COLO829 (cell line): ENCODE measurements around the gene GSE1.
"Not testable (repeated sequence)": the region's sequence is repeated elsewhere in the genome, so short reads cannot be mapped to it uniquely, and the experiment has no call there.

Experiments
- DNase-seq: peaks from one replicate; pipeline ENCODE4 v3.0.0; 2012; ENCODE audit warnings: low spot score

The GSE1 gene

DNA sequence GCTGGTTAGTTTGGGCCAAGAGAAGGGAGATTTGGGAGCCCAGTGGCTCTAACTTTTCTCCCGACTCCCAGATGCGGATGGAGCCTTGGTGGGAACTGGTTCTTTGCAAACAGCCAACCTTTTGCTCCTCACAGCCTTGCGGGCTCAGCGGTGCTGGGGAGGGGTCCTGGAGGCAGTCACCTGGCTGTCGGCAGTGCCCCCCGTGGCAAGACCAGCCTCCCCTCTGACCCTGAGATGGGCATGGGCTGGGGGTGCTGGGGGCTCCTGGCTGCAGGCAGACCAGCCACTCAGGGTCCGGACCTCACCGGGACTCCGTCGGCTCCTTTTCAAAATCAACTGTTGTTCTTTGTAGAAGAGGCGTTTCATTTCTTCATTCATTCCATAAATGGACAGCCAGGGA, 21.7 kb upstream of the GSE1 start:
- no peak for DNase-seq

DNA sequence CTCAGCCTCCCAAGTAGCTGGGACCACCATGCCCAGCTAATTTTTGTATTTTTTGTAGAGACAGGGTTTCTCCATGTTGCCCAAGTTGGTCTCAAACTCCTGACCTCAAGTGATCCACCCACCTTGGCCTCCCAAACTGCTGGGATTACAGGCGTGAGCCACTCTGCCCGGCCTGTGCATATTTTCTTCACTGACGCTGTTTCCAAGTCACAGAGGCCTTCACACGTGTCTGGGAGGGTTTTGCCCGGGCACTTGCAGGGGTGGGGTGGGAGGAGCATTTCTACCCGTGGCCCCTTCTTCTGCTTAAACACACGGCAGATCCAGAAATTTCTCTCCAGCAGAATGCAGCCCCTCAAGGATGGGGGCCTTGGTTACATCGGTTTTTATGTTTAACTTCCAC, 20.8 kb upstream of the GSE1 start:
- not testable (repeated sequence) for DNase-seq

DNA sequence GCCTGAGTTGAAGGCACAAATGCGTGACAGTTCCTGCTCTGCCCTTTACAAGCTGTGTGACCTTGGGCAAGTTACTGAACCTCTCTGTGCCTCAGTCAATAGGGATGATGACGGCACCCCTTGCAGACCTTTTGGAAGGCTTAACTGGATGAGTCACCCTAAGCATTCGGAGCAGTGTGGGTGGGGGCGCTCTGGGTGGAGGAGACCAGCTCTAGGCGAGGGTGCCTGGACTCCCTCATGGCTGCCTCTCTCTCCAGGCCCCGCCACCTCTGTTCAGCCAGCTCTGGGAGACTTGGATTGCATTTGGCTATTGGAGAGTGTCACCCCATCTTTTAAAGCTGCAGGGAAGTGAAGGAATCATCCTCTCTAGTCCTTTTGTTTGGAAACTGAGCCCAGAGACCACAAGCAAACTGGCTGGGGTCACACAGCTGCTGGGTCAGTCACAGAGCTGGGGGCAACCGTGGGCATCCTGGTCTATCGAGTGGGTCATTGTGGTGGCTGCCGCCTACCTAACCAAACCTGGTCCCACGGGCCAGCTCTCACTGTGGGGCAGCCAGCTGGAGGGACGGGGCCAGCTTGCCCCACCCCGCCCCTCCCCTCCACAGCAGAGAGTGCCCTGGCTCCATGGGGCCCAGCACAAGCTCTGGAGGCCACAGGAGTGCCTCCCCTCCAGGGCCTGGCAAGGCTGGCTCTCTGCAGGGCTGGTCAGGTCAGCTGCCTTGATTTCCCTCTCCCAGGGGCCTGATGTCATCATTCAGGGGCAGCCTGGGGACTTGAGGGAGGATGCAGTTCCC, 20.2 kb upstream of the GSE1 start:
- DNase-seq = no peak

DNA sequence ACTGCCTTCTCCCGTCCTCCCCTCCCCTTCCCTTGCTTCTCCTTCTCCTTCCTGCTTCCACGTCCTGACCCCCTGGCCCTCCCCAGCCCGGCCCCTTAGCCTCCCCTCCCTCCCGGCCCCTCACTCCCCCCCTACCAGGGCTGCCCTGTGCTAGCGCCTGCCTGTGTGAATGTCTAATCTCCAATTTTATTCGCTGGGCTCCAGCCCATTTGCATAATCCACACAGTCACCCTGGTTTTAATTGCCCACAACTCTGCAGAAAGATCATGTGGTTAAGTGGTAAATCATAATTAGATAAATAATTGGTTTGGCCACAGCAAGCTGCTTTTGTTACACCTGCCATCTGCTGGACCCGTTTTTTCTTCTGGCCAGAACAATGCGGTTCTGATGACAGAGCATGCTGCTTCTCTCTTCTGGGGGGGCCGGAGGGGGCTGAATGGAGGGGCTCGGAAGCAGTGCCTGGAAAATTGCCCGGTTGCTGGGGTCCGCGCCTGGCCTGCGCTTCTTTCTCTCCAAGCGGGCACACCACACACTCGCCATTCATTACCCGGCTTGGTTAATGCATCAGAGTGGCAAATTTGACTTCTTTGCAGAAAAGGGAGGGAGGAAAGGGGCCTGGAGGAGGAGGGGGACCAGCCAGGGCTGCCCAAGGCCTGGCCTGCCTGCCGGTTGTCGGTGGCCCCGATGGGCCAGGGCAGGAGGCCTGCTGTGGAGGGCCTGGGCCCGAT, 19.5 kb upstream of the GSE1 start:
- DNase-seq = no peak

DNA sequence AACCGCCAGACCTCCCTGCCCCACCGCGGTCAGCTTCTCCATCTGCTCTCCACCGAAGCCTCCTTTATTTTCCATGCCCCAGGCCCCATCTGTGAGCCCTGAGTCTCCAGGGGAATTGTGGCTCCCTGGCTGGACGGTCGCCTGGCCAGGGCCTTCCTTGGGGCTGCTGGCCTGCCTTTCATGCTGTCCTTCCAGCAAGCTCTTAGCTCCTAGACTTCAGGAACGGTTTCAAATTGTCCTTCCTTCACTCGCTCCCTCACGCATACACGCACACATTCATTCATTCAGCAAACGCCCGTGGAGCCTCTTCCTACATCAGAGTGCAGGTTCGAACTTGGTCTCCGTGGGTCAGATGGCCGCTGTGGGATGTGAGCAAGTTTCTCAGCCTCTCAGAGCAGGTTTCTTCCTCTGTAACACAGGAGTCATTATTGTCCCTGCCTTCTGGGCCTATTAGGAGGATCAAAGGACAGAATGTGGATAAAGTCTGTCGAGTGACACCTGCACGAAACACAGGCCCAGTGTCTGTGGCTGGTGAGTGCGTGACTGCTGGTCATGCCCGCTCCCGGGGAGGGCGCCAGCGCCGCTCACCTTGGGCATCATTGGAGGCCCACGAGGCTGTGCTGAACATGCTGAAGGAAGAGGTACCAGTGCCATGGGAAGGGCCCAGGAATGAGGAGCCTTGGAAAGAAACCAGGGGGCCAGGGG, 18.7 kb upstream of the GSE1 start:
- DNase-seq = no peak

DNA sequence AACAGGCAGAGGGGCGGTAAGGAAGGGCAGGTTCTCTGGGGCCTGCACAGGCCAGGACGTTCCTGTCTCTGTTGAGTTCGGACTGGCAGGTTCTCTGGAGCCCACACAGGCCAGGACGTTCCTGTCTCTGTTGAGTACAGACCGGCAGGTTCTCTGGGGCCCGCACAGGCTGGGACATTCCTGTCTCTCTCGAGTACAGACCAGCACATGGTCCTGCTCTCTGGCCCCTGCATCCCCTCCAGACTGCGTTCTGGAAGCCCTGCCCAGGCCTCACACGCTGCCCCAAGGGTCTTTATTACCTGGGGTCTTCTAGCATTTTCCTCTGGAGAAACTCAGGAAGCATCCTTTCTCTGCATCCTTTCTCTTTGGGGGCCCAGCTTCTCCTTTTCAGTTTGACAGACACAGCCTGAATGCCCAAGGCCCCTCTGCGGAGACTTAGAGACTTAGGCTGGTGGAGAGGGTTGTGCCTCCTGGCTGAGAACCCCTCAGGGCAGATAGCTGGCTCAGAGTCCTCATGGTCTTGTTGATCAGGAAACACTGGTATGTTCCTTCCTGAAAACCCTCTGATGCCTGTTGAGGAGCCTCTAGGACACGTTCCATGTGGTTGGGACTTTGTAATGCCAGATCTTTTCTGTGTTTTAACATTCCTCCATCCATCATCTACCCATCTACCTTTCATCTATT, 18.0 kb upstream of the GSE1 start:
- DNase-seq = no peak

DNA sequence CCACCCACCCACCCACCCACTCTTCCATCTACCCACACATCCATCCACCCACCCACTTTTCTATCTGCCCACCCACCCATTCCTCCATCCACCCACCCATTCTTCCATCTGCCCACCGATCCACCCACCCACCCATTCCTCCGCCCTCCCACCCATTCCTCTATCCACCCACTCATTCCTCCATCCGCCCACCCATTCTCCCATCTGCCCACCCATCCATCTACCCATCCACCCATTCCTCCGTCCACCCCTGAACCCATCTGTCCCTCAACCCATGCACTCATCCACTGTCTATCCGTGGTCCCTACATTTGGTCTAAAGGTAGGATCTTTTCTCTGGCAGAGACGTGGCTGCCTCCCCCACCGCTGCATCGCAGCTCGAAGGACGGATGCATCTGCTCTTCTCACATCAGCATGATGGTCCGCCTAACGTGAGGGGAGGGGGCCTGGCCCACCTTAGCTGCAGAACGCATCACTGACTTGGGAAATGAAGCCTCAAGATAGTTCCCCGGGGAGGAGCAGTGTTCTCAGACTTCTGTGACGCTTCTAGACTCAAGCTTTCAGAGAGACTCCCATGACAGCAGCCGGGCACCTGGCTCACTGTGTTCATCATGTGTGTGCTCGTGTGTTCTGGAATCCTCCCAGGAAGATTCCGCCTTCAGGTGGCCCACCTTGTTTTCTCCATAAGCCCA, 17.2 kb upstream of the GSE1 start:
- no peak for DNase-seq

DNA sequence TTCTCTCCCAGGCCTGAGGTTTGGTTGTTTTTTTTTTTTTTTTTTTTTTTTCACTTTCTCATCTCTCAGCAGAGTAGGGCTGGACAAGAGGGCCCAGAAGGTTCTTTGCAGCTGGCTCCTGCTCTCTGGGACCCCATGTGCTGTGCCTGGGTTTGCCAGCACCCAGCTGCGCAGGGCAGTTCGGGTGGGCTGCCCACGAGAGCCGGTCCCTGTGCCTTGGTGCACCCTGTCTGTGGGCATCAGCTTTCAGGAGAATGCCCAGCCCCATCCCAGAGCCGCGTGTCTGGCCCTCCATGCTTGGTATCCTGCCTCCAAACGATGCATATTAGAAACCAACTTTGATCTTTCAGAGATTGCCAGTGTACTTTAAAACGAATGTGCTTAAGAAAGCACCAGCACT, 15.0 kb upstream of the GSE1 start:
- DNase-seq = no peak

DNA sequence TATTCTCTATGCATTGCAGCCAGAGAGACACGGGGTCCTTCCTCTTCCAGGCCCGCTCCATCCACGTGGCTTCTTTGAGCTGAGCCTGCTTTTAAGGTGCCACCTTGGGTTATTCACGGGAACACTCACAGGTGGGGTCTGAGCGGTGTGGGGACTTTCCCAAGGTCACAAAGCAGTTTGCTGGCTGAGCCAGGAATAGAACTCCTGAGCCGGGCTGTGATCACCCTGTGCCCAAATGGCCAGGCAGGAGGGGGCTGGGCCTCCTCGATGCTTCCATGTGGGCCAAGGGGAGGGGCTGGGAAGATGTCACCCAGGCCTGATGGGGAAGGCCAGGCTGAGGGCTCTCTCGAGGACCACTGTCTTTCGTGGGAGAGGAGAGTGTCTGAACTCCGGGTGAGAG, 13.0 kb upstream of the GSE1 start:
- DNase-seq = no peak

DNA sequence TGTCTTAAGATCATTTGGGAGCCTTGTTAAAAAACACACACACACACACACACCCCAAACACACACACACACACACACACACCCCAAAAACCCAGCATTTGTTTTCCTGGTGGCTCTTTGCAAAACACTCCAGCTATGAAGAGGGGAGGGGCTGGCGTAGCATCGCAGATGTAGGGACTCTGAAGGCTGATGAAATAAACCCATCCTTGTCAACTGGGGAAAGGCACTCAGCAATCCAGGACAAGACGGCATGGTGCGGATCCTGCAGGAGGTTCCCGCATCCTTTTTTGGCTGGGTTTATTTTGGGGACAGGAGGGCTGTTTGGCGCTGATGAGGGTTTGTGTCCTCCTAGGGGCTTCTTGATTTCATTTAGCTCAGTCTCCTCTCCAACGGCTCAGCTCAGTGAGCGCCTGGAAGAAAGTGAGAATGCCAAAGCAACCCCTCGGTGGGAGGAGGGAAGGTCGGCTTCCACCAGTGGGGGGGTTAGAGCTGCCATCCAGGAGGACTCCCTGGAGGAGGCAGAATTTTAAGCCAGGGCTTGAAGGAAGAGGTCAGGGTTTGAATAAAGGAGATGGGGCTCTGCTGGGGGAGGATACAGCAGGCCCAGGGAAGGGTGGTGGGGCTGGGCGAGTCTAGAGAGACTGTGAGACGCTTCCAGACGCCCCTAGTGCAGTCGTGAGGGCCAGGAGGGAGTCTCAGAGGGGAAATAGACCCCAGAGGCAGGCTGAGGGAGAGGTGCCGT, 12.4 kb upstream of the GSE1 start:
- DNase-seq = no peak

DNA sequence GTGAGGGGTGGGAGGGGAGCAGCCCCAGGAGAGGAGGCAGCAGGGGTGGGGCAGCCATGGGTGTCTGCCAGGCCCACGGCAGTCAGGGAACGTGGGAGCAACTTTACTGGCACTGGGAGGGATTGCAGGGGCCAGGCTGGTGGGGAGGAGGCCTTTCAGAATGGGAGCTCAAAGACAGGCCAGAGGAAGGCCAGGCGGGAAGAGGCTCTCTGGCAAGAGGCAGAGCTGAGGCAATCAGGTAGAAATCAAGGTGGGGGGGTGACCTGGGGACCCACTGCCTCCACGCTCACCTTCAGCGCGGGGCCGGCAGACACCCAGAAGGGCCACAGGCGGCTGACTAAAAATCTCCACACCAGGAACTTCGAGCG, 11.9 kb upstream of the GSE1 start:
- no peak for DNase-seq

DNA sequence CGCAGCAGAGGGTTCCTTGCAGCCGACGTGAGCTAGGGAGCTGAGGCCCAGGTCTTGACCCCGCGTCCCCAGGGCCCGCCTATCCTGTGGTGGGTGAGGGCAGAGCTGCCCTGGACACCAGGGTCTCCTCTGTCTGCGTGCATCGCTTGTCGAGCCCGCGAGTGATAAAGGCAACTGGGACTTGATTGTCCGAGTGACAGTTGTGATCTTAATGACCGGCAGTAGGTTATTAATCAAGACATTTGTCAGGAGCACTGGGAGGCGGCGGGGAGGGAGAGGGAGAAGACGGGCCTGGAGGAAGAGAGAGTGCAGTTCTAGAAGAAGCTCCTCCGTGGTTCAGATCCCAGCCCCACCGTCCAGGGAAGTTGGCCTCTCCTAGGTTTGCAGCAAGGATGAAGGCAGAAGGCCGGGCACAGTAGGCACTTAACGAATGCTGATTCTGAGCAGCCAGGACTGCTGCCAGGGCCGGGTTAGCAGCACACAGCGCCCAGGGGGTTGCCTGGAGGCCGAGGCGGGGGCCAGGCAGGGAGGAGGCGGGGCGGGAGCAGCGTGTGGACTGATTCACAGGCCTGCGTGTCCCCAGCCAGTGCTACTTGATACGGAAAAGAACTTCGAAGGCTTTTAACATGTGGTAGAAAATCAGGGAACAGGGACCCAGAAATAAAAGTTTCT, 11.3 kb upstream of the GSE1 start:
- DNase-seq = no peak

DNA sequence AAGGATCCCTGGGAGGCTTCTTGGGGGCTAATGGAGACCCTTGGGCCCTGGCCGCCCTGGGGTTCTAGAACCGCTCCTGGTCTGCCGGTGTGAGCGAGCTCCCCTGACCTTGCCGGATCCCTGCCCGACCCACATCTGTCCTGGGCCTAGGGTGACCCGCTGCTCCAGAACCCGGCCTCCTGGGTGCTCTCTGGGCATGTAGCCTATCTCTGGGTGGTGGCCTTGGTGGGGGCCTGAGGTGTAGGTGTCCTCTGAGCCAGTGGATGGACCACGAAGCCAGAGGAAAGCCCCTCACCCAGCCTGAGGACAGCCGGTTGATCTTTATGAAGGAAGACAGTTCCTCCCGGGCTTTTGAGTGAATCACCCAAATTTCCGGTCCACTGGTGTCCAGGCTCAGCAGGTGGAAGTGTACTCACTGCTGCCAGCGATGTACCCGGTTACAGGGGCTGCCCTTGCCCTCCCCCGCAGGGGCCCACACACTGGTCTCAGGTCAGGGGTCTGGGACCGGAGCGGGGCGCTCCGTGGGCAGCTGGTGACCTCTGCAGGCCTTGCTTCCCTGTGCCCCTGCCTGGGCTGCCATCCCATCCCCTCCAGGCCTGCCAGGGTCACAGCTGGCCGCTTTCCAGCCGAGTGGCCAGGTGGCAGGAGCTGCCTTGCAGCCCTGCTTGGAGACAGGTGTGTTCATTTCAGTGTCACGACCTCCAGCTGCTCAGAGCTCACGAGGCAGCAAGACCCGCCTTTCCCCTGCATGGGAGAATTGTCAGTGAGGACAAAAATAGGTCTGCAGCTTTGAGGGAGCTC, 10.5 kb upstream of the GSE1 start:
- DNase-seq = no peak

DNA sequence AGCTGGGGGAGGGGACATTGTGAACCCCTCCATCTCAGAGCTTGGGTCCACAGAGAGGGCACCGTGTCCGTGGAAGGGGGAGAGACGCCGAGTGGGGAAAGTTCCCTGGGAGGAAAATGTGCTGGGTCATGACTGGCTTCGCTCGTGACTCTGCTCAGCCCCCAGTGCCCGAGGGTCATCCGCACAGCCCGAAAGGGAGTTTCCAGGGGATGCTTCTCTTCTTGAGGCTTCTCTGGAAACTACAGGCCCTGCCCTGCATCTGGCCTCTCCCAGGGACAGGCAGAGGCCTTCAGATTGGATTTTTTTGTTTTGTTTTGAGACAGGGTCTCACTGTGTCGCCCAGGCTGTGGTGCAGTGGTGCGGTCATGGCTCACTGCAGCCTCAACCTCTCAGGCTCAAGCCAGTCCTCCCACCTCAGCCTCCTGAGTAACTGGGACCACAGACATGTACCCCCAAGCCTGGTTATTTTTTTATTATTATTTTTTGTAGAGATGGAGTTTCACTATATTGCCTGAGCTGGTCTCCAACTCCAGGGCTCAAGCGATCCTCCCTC, 9.8 kb upstream of the GSE1 start:
- no peak for DNase-seq

DNA sequence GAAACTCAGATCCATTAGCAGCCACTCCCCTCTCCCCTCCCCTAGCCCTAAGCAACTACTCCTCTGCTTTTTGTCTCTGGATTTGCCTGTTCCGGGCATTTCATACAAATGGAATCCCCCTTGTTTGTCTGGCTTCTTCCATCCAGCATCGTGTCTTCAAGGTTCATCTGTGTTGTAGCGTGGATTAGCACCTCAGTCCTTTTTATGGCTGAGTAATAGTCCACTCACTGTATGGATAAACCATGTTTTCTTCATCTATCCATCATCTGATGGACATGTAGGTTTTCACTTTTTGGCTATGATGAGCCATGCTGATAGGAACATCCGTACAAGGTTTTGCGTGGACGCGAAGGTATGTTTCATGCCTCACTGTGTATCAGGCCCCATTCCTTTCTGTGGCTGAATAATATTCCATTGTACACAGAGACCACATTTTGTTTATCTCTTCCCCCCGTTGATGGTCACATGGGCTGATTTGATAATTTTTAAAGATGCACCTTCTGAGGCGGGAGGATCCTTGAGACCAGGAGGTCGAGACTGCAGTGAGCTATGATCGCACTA, 8.9 kb upstream of the GSE1 start:
- no peak for DNase-seq

DNA sequence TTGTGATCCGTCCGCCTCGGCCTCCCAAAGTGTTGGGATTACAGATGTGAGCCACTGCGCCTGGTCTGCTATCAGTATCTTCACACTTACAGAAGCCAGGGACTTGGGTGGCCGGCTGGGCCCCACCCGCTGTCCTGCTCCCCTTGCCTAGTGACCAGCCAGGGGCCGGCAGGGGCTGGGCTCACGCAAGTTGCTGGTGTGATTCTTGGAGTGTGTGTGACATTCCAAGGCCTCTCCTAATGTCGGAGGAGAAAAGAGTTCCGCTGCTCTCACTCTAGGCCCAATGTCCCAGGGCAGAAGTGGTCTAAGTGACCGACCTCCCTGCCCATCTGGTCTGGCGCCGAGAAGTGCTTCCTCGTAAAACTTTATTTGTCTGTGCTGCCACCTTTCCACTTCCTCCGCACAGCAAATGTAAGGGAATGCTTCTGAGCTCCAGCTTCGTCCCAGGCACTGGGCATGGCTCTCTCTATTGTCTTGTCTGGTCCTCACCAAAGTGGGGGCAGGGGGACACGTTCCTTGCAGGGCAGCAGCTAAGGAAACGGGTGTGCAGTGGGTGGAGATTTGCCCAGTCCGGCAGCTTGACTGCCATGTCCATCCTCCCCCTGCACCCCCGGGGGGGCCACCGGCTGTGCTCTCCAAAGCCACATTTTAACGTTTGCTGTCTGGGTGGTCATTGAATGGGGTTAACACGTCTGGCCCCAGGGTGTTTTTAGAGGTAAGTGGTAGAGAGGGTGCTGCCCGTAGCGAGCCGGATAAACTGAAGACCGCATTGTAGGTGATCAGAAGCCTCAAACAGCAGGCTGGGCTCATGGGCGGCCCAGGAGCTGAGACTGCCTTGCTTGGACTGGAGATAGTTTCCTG, 7.8 kb upstream of the GSE1 start:
- no peak for DNase-seq

DNA sequence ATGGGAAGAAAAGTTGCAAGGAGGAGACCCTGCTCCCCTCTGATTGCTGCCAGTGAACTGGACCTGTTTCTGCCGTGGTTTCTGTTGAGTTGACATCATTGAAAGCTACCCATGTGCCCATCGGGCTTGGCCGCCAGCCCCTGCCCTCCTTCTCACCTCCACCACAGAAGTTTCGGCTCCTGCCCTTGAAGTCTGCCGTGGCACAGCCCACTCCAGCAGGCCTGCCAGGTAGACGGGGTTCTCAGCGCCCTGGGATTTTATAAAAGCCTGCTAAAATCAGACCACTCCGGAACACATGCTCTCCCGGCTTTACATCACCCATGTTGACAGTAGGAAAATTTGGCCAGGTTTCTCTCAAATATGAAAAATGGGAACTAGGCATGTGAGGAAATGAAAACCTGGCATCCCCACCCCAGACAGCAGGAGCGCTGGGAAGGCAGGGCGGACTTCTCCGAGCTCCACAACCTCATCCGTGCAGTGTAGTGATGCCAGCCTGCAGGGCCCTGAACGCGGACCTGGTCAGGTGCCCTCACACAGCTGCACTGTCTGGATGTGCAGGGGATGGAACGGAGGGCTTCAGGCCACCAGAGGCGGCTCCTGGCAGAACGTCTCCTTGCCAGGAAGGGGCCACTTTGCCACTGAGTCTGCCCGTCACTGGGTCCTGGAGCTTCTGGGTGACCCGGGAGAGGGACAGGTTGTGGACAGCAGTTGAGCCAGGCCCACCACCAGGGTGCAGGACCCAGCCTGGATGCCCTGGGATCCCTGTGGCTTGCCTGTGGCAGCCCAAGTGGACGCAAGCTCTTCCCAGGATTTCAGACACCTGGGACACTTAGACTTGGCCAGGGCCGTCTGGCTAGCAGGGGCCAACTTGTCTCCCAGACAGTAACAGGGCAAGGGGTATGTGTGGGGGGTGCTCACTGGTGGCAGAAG, 6.9 kb upstream of the GSE1 start:
- DNase-seq = no peak
